ENCODE measurements around the gene ACAN.

Gene ACAN

GRCh38 chr15:88844749-88845386, 41.6 kb downstream of the ACAN start:
- DNase-seq, result no peak

GRCh38 chr15:88845616-88846015, 42.4 kb downstream of the ACAN start:
- no peak for DNase-seq

- no peak for DNase-seq
Measured at GRCh38 chr15:88847144-88847543, 43.9 kb downstream of the ACAN start.

GRCh38 chr15:88848203-88848602, 45.0 kb downstream of the ACAN start:
- DNase-seq, result no peak

- no peak for DNase-seq
Measured at GRCh38 chr15:88849376-88850072, 46.3 kb downstream of the ACAN start.

- no peak for DNase-seq
Measured at GRCh38 chr15:88852476-88852875, 49.2 kb downstream of the ACAN start.

- no peak for DNase-seq
Measured at GRCh38 chr15:88858934-88859333, 55.7 kb downstream of the ACAN start.

GRCh38 chr15:88859550-88859949, 56.3 kb downstream of the ACAN start:
- no peak for DNase-seq

- DNase-seq, result no peak
Measured at GRCh38 chr15:88860212-88860611, 57.0 kb downstream of the ACAN start.

GRCh38 chr15:88863412-88863811, 60.2 kb downstream of the ACAN start:
- DNase-seq, result no peak

- no peak for DNase-seq
Measured at GRCh38 chr15:88864861-88865497, 61.7 kb downstream of the ACAN start.

- DNase-seq, result no peak
Measured at GRCh38 chr15:88865498-88866099, 62.4 kb downstream of the ACAN start.

GRCh38 chr15:88866295-88866881, 63.2 kb downstream of the ACAN start:
- no peak for DNase-seq

GRCh38 chr15:88871313-88871712, 68.1 kb downstream of the ACAN start:
- no peak for DNase-seq

GRCh38 chr15:88872106-88872505, 68.9 kb downstream of the ACAN start:
- DNase-seq, result no peak

GRCh38 chr15:88872706-88873105, 69.5 kb downstream of the ACAN start:
- no peak for DNase-seq

- no peak for DNase-seq
Measured at GRCh38 chr15:88873786-88874185, 70.5 kb downstream of the ACAN start.

GRCh38 chr15:88874275-88874674, 71.0 kb downstream of the ACAN start:
- DNase-seq, result no peak

- DNase-seq, result no peak
Measured at GRCh38 chr15:88874684-88875083, 71.4 kb downstream of the ACAN start.

- DNase-seq, result no peak
Measured at GRCh38 chr15:88876573-88876972, 73.3 kb downstream of the ACAN start.

GRCh38 chr15:88877415-88877814, 74.2 kb downstream of the ACAN start:
- no peak for DNase-seq

- no peak for DNase-seq
Measured at GRCh38 chr15:88877906-88878305, 74.7 kb downstream of the ACAN start.

GRCh38 chr15:88878720-88879184, 75.5 kb downstream of the ACAN start:
- no peak for DNase-seq
